Upper lobe of left lung (tissue), 6 donors: ENCODE measurements around the gene OLAH. TPM values are rescaled to one million over a fixed set of nuclear protein-coding genes. Genes with fewer than 3 reads are reported as not detected.

Experiments
- ATAC-seq, 2 donors: fragments of 200-7000 bp; cut with Tn5 transposase; one replicate each; pipeline ENCODE4 v1.9.1; 2022; ENCODE audit warnings: mild to moderate bottlenecking in 2 of 2, moderate library complexity in 2 of 2; ENCODE audit not compliant: low FRiP score in 2 of 2
- DNase-seq, 2 donors: peaks; one replicate each; pipeline ENCODE4 v3.0.0-alpha.2; 2019 to 2020
- H3K27ac ChIP-seq, 4 donors: fragments of 200-600 bp; sonication (generic); one replicate each; pipeline ENCODE4 v1.5.1; 2016 to 2019
- H3K27me3 ChIP-seq, 4 donors: fragments of 200-600 bp; sonication (generic); one replicate each; pipeline ENCODE4 v1.5.1; 2017 to 2019
- H3K36me3 ChIP-seq, 4 donors: fragments of 200-600 bp; sonication (generic); one replicate each; pipeline ENCODE4 v1.5.1; 2016 to 2019
- H3K4me1 ChIP-seq, 4 donors: fragments of 200-600 bp; sonication (generic); one replicate each; pipeline ENCODE4 v1.5.1; 2018 to 2019
- H3K4me3 ChIP-seq, 4 donors: fragments of 200-600 bp; sonication (generic); one replicate each; pipeline ENCODE4 v1.5.1; 2017 to 2019; ENCODE audit warnings: mild to moderate bottlenecking in 2 of 4, moderate library complexity in 1 of 4
- H3K9me3 ChIP-seq, 4 donors: fragments of 200-600 bp; sonication (generic); one replicate each; pipeline ENCODE4 v1.5.1; 2018 to 2019
- CTCF ChIP-seq, 6 experiments: fragments of 450-650 bp in 4 of 6; fragments of 200-600 bp in 2 of 6; sonication (generic) in 2 of 6; IDR thresholded peaks; one replicate each; pipeline ENCODE4 v1.5.1; 2016 to 2019; ENCODE audit warnings: antibody characterized with exemption in 6 of 6
- EP300 ChIP-seq, 4 donors: sonication (generic); formaldehyde crosslinking; IDR thresholded peaks; one replicate each; pipeline ENCODE4 v1.5.1; 2017; ENCODE audit warnings: antibody characterized with exemption in 4 of 4, control low read depth in 2 of 4
- POLR2A ChIP-seq, 4 donors: fragments of 450-650 bp; IDR thresholded peaks; one replicate each; pipeline ENCODE4 v1.5.1; 2016 to 2017; ENCODE audit warnings: antibody characterized with exemption in 4 of 4, mild to moderate bottlenecking in 2 of 4
- POLR2AphosphoS5 ChIP-seq, 2 donors: sonication (generic); formaldehyde crosslinking; IDR thresholded peaks; one replicate each; pipeline ENCODE4 v1.5.1; 2017; ENCODE audit warnings: antibody characterized with exemption in 2 of 2
- whole genome bisulfite sequencing, 2 donors: methylation state at CpG; one replicate each; pipeline ENCODE4 v1.1.5; 2017 to 2018; 5-methylcytosine and 5-hydroxymethylcytosine counted together
- total RNA-seq, 6 donors: library from RNA; depleted of rRNA in 4 of 6; stranded (reverse); fragments of >200 nt in 4 of 6; gene quantifications; one replicate each; pipeline versions ENCODE4 v1.1.0 to v1.2.1, GENCODE V29; 2016 to 2021
- donor health status: DM: no; HTN: no; CAD: no; lungs with moderate emphysema.
- donor health status: DM: no; HTN: yes; CAD: no; lungs with severe emphysema.

The OLAH gene
- total RNA-seq, 6 donors from 2014 or later: 1.1 to 5.6 (median 2.4) TPM

GRCh38 chr10:15116225-15116624 lies 72.5 kb downstream of the OLAH start:
- DNase-seq (no peak), ATAC-seq (no peak)
- Histone ChIP-seq H3K27ac (no peak overlapping the region), H3K27me3 (no peaks in the 10 kb centered on the region), H3K36me3 (peaks cover 3 to 59% (median 13%) of the 10 kb centered on the region in 4 donors), H3K4me1 (no peaks in the 10 kb centered on the region), H3K9me3 (no peaks in the 10 kb centered on the region), H3K4me3 (no peak overlapping the region)
- TF ChIP-seq POLR2AphosphoS5 (IDR thresholded peaks at IDR 0.05) (no peak), EP300 (IDR thresholded peaks at IDR 0.05) (no peak), POLR2A (IDR thresholded peaks at IDR 0.05) (no peak), CTCF (IDR thresholded peaks at IDR 0.05) (no peak)
- 94 to 95% methylated on average over 5 of the region's 5 CpGs for WGBS, 2 donors

- H3K4me3 ChIP-seq: no peak overlapping the region
- no peaks in the 10 kb centered on the region for H3K9me3 ChIP-seq
- H3K4me1 ChIP-seq: no peaks in the 10 kb centered on the region
- ATAC-seq: no peak
- WGBS, 2 donors: 71 to 77% methylated on average over 1 of the region's 1 CpG
- H3K36me3 ChIP-seq: peaks cover 3 to 46% (median 10%) of the 10 kb centered on the region in 4 donors
- H3K27me3 ChIP-seq: no peaks in the 10 kb centered on the region
- TF ChIP-seq EP300 (IDR thresholded peaks at IDR 0.05): no peak
- TF ChIP-seq CTCF (IDR thresholded peaks at IDR 0.05): no peak
- no peak for TF ChIP-seq POLR2AphosphoS5 (IDR thresholded peaks at IDR 0.05)
- no peak for TF ChIP-seq POLR2A (IDR thresholded peaks at IDR 0.05)
- H3K27ac ChIP-seq: no peak overlapping the region
- no peak for DNase-seq
These were observed 74.9 kb downstream of the OLAH start for GRCh38 chr10:15118615-15119014.

GRCh38 chr10:15120523-15120922 lies 76.8 kb downstream of the OLAH start:
- Histone ChIP-seq H3K4me3 (no peak overlapping the region), H3K36me3 (peaks cover 3 to 43% (median 10%) of the 10 kb centered on the region in 4 donors), H3K27ac (no peak overlapping the region), H3K4me1 (no peaks in the 10 kb centered on the region), H3K27me3 (no peaks in the 10 kb centered on the region), H3K9me3 (no peaks in the 10 kb centered on the region)
- DNase-seq (no peak), ATAC-seq (no peak)
- 93 to 98% methylated on average over 5 of the region's 5 CpGs for WGBS, 2 donors
- TF ChIP-seq POLR2A (IDR thresholded peaks at IDR 0.05): no peak
- no peak for TF ChIP-seq CTCF (IDR thresholded peaks at IDR 0.05)
- no peak for TF ChIP-seq POLR2AphosphoS5 (IDR thresholded peaks at IDR 0.05)
- no peak for TF ChIP-seq EP300 (IDR thresholded peaks at IDR 0.05)

- ATAC-seq: no peak
- Histone ChIP-seq H3K4me3 (no peak overlapping the region), H3K27me3 (no peaks in the 10 kb centered on the region), H3K4me1 (no peaks in the 10 kb centered on the region), H3K36me3 (peaks cover 3 to 52% (median 11%) of the 10 kb centered on the region in 4 donors), H3K27ac (no peak overlapping the region), H3K9me3 (no peaks in the 10 kb centered on the region)
- DNase-seq: no peak
- 95 to 100% methylated on average over 1 of the region's 1 CpG for WGBS, 2 donors
- no peak for TF ChIP-seq CTCF (IDR thresholded peaks at IDR 0.05)
- no peak for TF ChIP-seq POLR2AphosphoS5 (IDR thresholded peaks at IDR 0.05)
- no peak for TF ChIP-seq POLR2A (IDR thresholded peaks at IDR 0.05)
- TF ChIP-seq EP300 (IDR thresholded peaks at IDR 0.05): no peak
These were observed 78.0 kb downstream of the OLAH start for GRCh38 chr10:15121707-15122106.

GRCh38 chr10:15122477-15123030 lies 78.8 kb downstream of the OLAH start:
- H3K27me3 ChIP-seq: no peaks in the 10 kb centered on the region
- H3K4me3 ChIP-seq: no peak overlapping the region
- no peak overlapping the region for H3K27ac ChIP-seq
- H3K4me1 ChIP-seq: no peaks in the 10 kb centered on the region
- 92 to 95% methylated on average over 9 of the region's 9 CpGs for WGBS, 2 donors
- no peak for ATAC-seq
- peaks cover 3 to 49% (median 13%) of the 10 kb centered on the region in 4 donors for H3K36me3 ChIP-seq
- no peaks in the 10 kb centered on the region for H3K9me3 ChIP-seq
- DNase-seq: no peak
- TF ChIP-seq CTCF (IDR thresholded peaks at IDR 0.05): no peak
- TF ChIP-seq POLR2A (IDR thresholded peaks at IDR 0.05): no peak
- TF ChIP-seq EP300 (IDR thresholded peaks at IDR 0.05): no peak
- TF ChIP-seq POLR2AphosphoS5 (IDR thresholded peaks at IDR 0.05): no peak
